ENCODE results near the gene NCL.

- TF ChIP-seq CTCF (IDR thresholded peaks at IDR 0.05; ENCODE audit: low read depth, low read length, missing input control) (no peak), JUND (IDR thresholded peaks at IDR 0.05) (no peak)
These were observed 41.1 kb downstream of the NCL start for GRCh38 chr2:231423176-231423575.

Measured in liver (tissue), 3 donors.